GM23248 (cell line): Measurements from ENCODE around the gene LRFN2.

Source experiments
- EZH2 ChIP-seq: fragments of 200-600 bp; sonication (generic); IDR thresholded peaks from 2 replicates; pipeline ENCODE4 v1.6.1; 2018; ENCODE audit warnings: antibody characterized with exemption, mild to moderate bottlenecking; ENCODE audit not compliant: insufficient read depth, poor library complexity, severe bottlenecking
- EZH2phosphoT487 ChIP-seq: fragments of 200-600 bp; sonication (generic); IDR thresholded peaks from 2 replicates; pipeline ENCODE4 v1.6.1; 2018; ENCODE audit warnings: antibody characterized with exemption, moderate library complexity, mild to moderate bottlenecking, low read depth; ENCODE audit not compliant: insufficient read depth

DNA sequence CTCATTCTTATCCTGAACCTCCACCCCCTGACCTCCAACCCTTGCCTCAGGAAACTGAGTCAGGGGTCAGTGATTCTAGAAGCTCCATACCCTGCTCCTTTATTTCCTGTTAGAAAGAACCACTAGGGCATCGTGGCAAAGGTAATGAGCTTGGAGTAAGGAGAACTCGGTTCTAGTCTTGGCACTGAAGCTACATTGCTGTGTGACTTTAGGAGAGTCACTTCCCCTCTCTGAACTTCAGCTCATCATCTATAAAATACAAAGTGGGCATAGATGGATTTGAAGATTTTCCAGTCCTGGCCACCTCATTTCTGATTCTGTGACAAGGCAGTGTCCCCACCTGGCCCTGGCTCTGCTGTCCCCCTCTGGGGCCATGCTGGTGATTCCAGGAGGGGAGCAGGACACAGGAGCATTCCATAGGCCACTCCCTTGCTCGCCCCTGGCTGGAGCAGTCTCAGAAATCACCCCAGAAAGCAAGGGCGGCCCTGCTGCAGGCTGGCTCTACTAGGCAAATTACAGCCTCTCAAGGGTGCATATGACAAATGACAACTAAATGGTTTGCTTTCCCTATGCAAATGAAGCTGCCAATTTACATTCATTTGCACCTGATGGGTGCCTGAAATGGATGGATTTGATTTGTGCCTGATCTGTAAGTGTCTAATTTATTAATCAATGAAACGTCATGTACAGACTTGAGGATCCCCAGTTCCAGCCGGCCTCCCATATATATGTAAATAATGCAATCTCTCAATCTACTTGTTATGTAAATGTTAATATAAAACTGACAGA lies 62.2 kb downstream of the LRFN2 start:
- no peak for TF ChIP-seq EZH2
- TF ChIP-seq EZH2phosphoT487, result no peak
